Chondrocyte (in vitro differentiated cells): ENCODE results near the gene TTBK1. TPM values are rescaled to one million over a fixed set of nuclear protein-coding genes. Genes with fewer than 3 reads are reported as not detected.

Source experiments
- DNase-seq: peaks from one replicate; pipeline ENCODE4 v3.0.0; 2021; ENCODE audit warnings: mixed read lengths, low spot score
- H3K27ac Mint-ChIP-seq: one replicate; pipeline ENCODE4 v1.8.0; 2021; ENCODE audit warnings: mild to moderate bottlenecking, moderate library complexity, mixed read lengths; ENCODE audit not compliant: unreplicated experiment
- H3K27me3 Mint-ChIP-seq: 2 replicates; pipeline ENCODE4 v1.8.0; 2021; ENCODE audit warnings: low read depth, mixed read lengths
- H3K36me3 Mint-ChIP-seq: 2 replicates; pipeline ENCODE4 v1.8.0; 2021; ENCODE audit warnings: low read depth, mixed read lengths
- H3K4me1 Mint-ChIP-seq: 2 replicates; pipeline ENCODE4 v1.8.0; 2021; ENCODE audit warnings: low read depth, mild to moderate bottlenecking, mixed read lengths
- H3K4me3 Mint-ChIP-seq: one replicate; pipeline ENCODE4 v1.8.0; 2021; ENCODE audit warnings: mild to moderate bottlenecking, moderate library complexity, mixed read lengths; ENCODE audit not compliant: unreplicated experiment
- H3K9me3 Mint-ChIP-seq: 2 replicates; pipeline ENCODE4 v1.8.0; 2021; ENCODE audit warnings: low read depth, mixed read lengths
- total RNA-seq: library from RNA; stranded (reverse); gene quantifications from 3 replicates; pipeline ENCODE4 v1.2.1, GENCODE V29; 2021
- TF ChIP-seq, protein P1 (sequence below): fragments of 200-600 bp; sonication (generic); IDR thresholded peaks from 2 replicates; pipeline ENCODE4 v1.5.0; 2021; ENCODE audit warnings: antibody characterized with exemption, mild to moderate bottlenecking, moderate library complexity

The TTBK1 gene
- total RNA-seq, 1 donor from 2014 or later, result 0.07 TPM

GRCh38 chr6:43254846-43255245 lies 11.6 kb downstream of the TTBK1 start:
- TF ChIP-seq, protein P1, sequence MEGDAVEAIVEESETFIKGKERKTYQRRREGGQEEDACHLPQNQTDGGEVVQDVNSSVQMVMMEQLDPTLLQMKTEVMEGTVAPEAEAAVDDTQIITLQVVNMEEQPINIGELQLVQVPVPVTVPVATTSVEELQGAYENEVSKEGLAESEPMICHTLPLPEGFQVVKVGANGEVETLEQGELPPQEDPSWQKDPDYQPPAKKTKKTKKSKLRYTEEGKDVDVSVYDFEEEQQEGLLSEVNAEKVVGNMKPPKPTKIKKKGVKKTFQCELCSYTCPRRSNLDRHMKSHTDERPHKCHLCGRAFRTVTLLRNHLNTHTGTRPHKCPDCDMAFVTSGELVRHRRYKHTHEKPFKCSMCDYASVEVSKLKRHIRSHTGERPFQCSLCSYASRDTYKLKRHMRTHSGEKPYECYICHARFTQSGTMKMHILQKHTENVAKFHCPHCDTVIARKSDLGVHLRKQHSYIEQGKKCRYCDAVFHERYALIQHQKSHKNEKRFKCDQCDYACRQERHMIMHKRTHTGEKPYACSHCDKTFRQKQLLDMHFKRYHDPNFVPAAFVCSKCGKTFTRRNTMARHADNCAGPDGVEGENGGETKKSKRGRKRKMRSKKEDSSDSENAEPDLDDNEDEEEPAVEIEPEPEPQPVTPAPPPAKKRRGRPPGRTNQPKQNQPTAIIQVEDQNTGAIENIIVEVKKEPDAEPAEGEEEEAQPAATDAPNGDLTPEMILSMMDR, result no peak
- Mint-ChIP-seq H3K4me1 (peaks cover 12% of the 10 kb centered on the region), H3K27ac (no peak overlapping the region), H3K36me3 (no peaks in the 10 kb centered on the region), H3K27me3 (peaks cover 15% of the 10 kb centered on the region), H3K9me3 (no peaks in the 10 kb centered on the region), H3K4me3 (no peak overlapping the region)
- DNase-seq, result peak; percentile 65

- Mint-ChIP-seq H3K27me3 (peaks cover 15% of the 10 kb centered on the region), H3K27ac (no peak overlapping the region), H3K36me3 (no peaks in the 10 kb centered on the region), H3K4me3 (no peak overlapping the region), H3K4me1 (peaks cover 12% of the 10 kb centered on the region), H3K9me3 (no peaks in the 10 kb centered on the region)
- no peak for DNase-seq
- TF ChIP-seq, protein P1, result no peak
These were observed 12.2 kb downstream of the TTBK1 start for GRCh38 chr6:43255408-43256054.

DNA sequence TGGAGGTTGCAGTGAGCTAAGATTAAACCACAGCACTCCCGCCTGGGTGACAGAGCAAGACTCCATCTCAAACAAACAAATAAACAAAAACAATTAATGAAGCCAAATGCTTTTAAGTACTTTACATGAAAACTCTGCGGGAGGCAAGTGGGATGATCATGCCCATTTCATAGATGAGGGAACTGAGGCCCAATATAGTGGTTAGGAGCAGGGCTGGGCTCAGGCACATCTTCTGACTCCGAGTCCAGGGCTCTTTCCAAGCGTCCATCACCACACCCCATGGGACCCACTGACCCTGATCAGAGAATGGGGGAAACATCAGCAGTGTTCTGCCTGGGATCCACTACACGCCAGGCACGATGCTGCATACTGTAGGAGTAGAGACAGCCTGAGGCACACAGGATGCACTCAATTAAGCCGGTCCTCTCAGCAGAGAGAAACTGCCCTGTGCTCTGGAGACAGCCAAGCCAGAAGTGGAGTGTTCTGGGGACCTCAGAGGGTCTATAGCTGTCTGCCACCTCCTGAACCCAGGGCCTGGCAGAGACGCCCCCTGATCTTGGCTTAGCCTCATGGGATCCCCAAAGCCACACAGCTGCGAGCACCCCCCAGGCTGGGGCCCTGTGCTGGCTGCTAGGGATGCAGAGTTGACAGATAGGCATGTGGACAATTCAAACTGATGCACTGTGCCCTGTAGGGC lies 13.5 kb downstream of the TTBK1 start:
- Mint-ChIP-seq H3K4me1 (peaks cover 4% of the 10 kb centered on the region), H3K27ac (no peak overlapping the region), H3K4me3 (no peak overlapping the region), H3K36me3 (no peaks in the 10 kb centered on the region), H3K9me3 (no peaks in the 10 kb centered on the region), H3K27me3 (peaks cover 6% of the 10 kb centered on the region)
- DNase-seq, result peak; percentile 28
- TF ChIP-seq, protein P1, result no peak

- Mint-ChIP-seq H3K27ac (no peak overlapping the region), H3K4me1 (peaks cover 3% of the 10 kb centered on the region), H3K9me3 (no peaks in the 10 kb centered on the region), H3K36me3 (no peaks in the 10 kb centered on the region), H3K4me3 (no peak overlapping the region), H3K27me3 (peaks cover 6% of the 10 kb centered on the region)
- peak; percentile 38 for DNase-seq
- TF ChIP-seq, protein P1, result no peak
These were observed 14.3 kb downstream of the TTBK1 start for GRCh38 chr6:43257367-43258145.

DNA sequence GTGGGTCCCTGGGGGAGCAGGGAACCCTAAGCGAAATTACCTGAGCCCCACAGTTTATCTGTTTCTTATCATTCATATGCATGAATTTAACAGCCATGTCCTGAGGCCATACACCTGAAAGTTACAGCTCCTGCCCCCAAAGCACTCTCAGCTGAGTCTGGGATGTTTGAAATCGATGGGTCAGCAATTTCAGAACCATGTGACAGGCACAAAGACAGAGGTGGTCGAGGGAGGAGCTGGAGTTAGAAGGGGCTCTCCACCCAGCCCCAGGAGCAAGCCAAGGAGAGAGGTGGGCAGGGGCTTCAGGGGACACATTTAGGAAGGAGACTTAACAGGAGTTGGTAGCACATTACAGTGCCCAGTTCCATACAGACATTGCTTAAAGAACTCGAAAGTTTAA lies 14.9 kb downstream of the TTBK1 start:
- Mint-ChIP-seq H3K27me3 (peaks cover 3% of the 10 kb centered on the region), H3K4me1 (peaks cover 3% of the 10 kb centered on the region), H3K27ac (no peak overlapping the region), H3K9me3 (no peaks in the 10 kb centered on the region), H3K4me3 (no peak overlapping the region), H3K36me3 (no peaks in the 10 kb centered on the region)
- TF ChIP-seq, protein P1, result no peak
- DNase-seq, result no peak
